Ovary (tissue), 3 donors: Measurements from ENCODE around the gene AMPH.

Experiments used
- EP300 ChIP-seq: sonication (generic); formaldehyde crosslinking; IDR thresholded peaks from one replicate; pipeline ENCODE4 v1.6.1; 2017; ENCODE audit warnings: antibody characterized with exemption
- POLR2A ChIP-seq: fragments of 450-650 bp; IDR thresholded peaks from one replicate; pipeline ENCODE4 v1.6.1; 2017; ENCODE audit warnings: antibody characterized with exemption, mild to moderate bottlenecking, moderate library complexity
- TF ChIP-seq, protein P1 (sequence below), 3 donors: fragments of 450-650 bp in 2 of 3; fragments of 200-600 bp in 1 of 3; IDR thresholded peaks; one replicate each; pipeline versions ENCODE4 v1.5.1 to v1.8.0; 2016 to 2022; ENCODE audit warnings: antibody characterized with exemption in 3 of 3, mild to moderate bottlenecking in 1 of 3
- donor health status: DM: no; HTN: no; CAD: no.

DNA sequence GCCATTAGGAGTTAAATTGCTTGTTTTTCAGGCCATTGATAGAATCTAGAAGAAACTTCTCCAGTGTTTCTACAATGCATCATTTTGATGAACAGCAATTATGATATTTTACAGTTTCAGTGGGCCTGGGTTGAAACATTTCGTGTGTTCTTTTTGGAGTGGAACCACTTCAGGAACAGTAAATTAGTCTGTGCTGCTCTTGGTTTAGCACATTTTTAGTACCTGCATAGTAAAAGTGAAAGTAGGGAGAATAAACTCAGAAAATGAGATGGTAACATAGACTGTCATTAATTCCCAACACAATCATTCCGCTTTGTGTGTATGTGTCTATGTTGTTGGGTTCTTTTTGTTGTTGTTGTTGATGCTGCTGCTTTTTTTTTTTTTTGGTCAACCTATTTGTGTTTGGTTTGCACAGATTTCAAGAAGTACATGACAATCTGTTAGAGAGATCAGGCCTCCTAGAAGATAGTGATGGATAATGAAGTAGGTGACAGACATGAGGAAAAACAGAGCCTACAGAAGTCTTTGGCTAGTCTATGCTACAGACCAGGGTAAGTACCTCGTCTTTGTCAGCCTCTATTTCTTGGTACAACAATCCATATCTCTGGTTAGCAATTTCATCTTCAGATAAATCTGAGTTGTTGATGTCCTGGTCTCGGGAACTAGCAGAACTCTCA lies 203.8 kb downstream of the AMPH start:
- TF ChIP-seq, protein P1, sequence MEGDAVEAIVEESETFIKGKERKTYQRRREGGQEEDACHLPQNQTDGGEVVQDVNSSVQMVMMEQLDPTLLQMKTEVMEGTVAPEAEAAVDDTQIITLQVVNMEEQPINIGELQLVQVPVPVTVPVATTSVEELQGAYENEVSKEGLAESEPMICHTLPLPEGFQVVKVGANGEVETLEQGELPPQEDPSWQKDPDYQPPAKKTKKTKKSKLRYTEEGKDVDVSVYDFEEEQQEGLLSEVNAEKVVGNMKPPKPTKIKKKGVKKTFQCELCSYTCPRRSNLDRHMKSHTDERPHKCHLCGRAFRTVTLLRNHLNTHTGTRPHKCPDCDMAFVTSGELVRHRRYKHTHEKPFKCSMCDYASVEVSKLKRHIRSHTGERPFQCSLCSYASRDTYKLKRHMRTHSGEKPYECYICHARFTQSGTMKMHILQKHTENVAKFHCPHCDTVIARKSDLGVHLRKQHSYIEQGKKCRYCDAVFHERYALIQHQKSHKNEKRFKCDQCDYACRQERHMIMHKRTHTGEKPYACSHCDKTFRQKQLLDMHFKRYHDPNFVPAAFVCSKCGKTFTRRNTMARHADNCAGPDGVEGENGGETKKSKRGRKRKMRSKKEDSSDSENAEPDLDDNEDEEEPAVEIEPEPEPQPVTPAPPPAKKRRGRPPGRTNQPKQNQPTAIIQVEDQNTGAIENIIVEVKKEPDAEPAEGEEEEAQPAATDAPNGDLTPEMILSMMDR (IDR thresholded peaks at IDR 0.05) = no peak
- TF ChIP-seq POLR2A = no peak
- TF ChIP-seq EP300 = no peak
